NCI-H1105 (cell line): ENCODE data around the gene SRSF12.

Source experiments
- DNase-seq: peaks from one replicate; lab custom pipeline; 2025; lab: John Stamatoyannopoulos, UW

Gene SRSF12

DNA sequence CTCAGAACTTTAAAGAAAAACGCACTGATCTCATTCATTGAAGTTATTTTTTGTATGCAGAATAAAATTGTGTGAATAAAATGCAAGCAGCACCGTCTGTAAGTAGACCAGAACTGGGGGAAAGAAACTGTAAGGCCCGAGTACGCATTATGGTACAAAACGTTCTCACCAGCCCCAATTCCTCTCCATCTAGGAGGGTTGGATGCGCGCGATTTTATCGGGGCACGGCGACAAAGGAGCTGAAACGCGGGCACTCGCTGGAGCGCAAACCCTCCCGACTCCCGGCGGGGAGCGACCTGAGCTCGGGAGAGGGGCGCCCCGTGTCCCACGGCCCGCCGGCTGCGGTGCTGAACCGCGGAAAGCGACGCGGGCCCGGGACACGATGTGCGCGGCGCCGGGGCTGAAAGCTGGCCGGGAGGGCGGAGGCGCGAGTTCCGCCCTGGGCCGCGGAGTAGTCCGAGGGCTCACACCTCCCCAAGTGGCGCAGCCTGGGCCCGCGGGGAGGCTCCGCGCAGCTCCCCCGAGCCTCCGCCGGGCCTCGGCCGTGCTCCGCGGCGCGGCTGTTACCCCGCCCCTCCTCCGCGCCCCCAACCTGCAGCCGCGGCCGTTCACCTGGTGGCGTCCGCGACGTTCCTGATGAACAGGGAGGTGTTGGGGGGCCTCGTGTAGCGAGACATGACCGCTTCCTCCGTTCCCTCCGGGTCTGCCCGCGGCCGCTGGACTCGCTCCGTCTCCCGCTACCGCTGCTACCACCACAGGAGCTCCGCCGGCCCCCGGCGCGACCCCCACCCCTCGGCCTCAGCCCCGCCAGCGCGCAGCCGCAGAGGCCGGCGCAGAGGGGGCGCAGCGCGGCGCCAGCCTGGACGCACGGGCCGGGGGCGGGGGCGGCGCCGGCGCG lies at the start of gene SRSF12:
SRSF12 (minus strand) TSS at position 861 of the 898 bp plus-strand sequence; CDS start at position 677, 184 bp downstream.
- peak; percentile 68 for DNase-seq

DNA sequence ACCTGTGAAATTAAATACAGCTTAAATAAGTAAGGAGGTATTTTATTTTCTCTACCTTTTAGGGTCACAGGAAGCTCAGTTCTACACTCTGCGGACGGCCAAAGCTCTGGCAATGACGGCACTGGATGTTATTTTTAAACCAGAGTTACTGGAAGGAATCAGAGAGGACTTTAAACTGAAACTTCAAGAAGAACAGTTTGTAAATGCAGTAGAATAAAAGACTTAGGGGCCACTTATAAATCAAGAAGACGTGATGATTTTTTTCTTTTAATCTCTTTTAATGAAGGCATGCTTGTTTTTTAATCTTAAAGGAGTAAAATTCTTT lies 44.1 kb upstream of the SRSF12 start:
- no peak for DNase-seq

DNA sequence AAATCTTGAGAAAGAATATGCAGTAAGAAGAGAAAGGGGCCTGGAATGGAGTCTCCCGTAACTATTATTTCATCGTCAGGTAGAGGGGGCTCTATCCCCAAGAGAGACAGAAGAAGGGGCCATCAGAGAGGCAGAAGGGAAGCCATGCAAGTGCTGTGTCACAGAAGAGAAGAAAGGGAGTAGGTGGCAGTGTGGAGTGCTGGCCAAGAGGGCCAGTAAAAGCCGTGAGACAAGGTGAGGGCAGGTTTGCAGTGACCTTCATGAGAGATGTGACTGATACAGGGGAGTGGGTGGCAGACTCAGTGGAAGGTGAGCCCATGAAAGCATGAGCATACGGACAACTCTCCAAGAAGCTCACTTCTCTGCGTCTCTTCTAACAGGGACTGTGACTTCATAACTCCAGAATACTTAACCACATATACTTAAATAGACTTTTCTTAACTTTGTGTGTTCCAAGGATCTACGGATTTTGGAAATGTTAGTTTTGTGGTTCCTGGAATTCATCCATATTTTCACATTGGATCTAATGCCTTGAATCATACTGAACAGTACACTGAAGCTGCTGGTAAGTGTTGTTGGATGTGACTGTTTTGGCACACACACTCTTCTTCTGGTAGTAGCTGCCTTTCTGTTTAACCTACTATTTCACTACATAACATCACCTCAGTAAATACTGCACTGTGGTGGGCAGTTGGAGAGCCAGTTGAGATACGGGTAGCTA lies 43.6 kb upstream of the SRSF12 start:
- DNase-seq: no peak

DNA sequence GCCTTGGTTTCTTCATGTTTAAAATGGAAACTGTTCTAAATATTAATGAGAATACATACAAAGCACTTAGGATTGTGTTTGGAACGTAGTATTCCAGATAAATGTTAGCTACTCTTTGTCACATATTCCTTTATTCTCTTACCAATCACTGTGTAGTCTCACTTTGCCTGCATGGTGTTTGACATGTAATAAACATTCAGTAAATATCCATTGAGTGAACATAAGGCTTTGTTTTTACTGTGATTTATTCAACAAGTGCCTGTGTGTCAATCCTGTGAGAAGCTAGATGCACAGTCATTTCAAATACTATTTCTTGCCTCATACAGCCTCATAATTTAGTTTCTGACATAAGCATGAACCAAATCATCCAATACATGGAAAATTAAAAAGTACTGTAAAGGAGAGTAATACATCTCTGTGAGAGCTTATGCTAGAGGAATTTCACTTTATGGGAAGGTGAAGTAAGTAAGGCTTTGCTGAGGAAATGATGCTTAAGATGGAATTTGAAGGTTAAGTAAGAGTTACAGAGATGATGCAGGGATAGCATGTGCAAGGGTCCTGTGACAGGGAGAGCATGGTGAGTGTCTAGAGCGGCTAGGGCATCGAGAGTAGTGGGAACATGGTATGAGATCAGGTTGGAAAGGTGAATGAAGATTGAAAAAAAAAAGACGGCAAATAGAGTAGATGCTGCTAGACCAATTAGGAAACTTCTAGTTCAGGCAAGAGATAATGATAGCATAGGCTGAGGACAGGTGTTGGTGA lies 42.6 kb upstream of the SRSF12 start:
- DNase-seq: no peak

DNA sequence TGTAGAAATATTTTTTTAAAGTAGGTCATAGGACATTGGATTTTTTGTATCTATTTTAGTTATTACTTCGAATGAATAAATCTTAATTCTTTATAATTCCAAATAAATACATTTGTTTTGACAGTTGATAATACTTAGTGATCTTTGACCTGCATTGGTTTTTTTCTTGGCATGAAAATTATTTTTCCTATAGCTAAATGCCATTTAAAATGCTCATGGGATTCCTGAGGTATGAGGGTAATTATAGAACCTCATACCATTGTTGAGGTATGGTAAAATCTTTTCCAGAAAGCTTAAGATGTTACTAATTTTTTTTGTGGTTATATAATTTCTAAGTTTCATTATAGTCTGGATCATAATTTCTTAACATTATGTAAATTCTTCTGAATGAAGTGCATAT lies 36.3 kb upstream of the SRSF12 start:
- DNase-seq: no peak

DNA sequence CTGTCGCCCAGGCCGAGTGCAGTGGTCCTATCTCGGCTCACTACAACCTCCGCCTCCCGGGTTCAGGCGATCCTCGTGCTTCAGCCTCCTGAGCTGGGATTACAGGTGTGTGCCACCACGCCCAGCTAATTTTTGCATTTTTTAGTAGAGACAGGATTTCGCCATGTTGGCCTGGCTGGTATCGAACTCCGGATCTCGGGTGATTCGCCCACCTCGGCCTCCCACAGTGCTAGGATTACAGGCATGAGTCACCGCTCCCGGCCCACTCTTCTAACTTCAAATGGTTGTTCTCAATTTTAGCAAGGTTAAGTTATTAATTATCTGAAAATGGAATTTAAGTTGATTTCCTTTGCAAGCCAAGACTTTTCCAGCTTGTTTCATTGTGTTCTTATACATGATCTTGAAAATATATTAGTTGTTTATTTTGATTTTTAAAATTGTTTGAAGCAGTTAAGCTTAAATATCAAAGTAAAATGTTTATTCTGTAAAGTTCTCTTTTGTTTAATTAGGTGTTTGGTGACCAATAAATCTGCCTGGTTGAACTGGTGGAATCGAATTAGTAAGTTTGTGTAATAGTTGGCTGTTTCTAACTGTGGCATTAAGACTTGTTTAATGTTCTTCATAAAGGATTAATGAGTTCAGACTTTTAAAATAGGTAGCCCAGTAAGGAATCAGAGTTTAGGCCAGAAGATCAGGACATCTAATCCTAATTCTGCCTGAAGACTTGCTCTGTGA lies 30.3 kb upstream of the SRSF12 start:
- no peak for DNase-seq

DNA sequence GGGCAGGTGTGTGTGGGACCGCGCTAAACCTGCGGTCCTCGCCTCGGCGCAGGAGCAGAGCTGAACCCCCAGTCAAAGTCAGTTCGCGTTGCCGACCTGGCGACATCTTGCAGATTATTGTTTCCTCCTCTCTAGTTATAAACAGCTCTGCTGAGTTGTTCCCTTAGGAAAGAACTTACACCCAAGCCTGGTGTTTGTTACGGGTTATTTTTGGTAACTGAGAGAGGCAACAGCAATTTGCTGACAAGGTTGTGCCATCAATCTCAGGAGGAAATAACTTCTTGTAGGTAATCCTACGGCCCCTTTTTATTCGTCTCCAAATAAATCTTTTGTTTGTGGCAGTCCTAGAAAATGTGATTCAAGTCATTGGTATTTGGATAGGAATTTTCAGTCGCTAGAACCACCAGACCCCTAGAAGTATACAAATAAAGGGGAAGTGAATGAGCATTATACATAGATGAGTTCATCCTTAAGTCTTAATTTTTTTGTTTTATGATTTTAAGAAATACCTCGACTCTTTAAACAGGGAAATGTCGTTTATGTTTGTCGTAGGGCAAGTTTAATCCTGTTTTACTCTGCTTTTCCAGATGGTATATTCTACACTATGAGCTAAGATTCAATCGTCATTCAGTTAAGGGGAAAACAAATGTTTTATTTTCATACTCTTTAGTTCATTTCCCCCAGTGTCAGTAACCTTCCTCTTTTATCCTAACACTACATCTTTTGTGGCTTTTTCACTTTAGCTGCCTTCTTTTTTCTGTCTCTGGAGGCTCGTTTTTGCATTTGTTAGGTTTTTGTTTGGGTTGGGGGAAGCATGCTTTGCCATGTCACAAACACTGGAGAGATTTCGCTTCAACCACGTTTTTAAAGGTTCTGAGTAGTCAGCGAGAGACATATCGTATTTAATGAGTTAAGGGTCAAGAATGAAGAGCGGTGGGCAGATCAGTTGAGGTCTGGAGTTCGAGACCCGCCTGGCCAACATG lies 29.1 kb upstream of the SRSF12 start:
- DNase-seq: no peak

DNA sequence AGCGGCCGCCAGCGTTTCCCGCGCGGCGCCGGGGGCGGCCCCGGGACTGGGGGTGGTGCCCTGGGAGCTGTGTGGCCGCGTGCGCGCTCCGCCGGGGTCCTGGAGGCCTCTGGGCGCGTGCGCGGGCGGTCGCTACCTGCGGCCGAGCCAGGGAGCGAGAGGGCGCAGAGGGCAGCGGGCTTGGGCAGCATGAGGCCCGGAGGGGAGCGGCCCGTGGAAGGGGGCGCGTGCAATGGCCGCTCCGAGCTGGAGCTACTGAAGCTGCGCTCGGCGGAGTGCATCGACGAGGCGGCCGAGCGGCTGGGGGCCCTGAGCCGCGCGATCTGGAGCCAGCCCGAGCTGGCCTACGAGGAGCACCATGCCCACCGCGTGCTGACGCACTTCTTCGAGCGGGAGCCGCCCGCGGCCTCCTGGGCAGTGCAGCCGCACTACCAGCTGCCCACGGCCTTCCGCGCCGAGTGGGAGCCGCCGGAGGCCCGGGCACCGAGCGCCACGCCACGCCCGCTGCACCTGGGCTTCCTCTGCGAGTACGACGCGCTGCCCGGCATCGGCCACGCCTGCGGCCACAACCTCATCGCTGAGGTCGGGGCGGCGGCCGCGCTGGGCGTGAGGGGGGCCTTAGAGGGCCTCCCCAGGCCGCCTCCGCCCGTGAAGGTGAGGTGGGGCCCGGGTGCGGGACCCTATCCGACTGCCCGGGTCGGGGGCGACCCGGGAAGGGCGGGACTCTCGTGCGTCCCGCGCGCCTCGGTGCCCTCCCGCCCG lies 28.3 kb upstream of the SRSF12 start, which contains the start of gene PM20D2:
PM20D2 (plus strand) TSS at position 100 of the 762 bp plus-strand sequence; CDS start at position 190, 90 bp downstream.
- DNase-seq: peak; percentile 79

DNA sequence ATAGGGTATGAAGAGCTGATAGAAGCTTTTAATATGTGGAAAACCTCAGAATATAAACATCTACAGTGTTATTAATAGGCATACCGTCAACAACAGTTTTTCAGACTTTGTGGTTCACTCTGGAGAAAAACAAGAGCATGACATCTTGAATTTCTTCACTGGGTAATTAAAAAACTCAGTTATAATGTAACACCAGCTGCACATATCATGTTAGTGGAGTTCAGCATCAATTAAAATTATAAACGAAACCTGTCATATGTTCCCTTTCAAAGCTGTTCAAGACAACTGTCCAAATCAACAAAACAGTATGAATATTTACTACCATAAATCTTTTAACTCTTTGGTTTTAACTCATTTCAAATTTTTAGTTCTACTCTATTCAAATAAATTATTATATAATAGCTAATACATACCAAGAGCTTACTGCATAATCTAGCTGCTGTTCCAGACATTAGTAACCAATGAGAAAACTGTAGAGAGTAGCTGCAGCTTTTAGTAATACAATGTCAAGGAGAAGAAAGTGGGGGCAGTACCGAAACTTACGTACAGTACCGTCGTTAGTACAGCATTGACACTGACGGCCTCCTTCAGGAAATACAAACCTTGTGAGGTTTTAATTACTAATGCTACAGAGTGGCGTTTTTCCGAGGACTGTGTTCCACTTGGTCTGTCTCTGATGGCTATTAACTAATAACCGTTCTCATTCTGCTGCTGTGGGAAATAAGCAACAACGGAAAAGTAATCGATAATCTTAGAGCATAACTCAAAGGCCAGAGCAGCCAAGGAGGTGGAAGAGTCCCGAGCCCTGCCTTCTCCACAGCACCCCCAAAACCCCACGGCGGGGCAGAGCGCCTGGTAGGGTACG lies 27.5 kb upstream of the SRSF12 start:
- peak; percentile 47 for DNase-seq

DNA sequence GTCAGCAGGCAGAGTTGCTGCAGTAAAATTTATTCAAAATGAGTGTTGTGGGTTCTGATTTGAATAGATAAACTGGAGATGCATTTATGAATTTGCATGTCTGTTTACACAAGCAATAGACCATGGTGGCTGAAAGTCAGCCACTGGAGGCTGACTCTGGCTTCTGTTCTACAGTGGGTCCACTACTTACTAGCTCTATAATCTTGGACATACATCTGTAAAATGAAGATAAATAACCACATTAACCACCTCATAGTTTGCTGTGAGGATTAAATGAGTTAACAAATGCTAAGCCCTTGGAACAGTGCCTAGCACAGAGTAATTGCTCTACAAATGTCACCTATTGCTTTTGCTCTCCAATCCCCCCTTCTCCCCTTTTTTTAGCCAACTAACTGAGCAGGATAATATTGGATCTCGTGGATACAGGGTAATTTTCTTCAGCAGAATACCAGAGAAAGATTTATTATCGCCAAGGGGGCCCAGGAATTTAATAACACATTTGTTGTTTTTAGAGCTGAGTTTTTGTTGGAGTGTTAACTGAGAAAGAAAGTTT lies 26.6 kb upstream of the SRSF12 start:
- no peak for DNase-seq

DNA sequence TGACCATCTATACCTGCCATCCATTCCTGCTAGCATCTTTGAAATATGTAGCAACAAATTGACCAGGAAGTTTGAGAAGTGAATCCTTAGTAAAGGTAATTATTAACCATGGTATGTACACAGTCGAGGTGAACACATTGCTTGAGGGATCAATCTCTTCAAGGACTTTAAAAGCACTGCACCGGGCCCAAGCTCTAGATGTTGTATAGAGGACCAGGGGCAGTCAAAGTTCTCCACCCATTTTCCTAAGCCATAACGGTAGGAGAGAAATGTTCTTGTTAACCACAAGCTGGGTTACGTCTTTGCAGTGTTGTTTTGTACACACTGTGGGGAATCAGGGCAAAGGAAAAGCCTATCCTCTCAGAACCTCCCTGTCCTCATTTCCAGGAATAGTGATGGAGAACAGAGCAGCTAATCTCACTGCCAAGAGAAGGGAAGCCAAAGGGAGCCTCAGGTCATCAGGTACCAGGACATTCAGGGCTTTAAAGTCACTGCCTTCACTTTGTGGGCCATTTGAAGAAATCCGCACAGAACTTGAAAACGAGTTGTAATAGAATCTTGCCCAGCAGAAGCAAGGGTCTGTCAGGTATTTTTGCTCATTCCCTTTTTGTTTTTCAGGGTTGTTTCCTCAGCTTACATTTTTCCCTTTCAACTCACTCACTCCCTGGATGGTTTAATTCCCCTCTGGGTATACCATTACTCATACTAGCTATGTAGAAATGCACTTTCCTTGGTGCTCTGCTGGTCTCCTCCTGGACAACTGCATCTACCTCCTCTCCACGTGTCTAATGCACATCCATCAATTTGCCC lies 22.7 kb upstream of the SRSF12 start:
- DNase-seq: no peak

DNA sequence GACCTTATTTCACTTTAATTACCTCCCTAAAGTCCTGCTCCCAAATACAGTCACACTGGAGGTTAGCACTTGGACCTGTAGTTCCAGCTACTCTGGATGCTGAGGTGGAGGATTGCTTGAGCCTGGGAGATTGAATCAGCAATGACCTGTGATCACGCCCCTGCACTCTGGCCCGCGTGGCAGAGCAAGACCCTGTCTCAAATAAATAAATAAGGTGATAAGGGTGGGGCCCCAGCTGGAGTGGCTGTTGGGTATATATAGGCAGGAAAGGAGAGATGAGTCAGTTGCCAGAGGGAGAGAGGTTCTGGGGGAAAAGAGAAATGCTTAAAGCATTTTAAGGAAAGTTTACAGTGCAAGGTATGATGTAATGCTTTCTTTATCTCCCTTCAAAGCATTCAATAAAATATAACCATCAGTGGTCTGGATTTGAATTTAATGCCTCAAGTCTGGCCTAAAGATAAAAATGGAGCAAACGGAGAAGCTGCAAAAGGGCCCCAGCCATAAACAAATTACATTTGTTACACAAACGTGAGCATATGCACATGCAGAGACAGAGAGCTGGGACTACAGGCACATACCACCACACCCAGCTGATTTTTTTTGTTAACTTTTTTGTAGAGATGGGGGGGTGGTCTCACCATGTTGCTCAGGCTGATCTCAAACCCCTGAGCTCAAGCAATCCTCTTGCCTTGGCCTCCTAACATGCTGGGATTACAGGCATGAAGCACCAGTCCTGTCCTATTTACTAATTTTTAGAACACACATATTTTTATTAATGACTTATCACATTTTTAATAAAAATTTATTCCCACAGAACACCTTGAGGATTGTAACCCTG lies 21.9 kb upstream of the SRSF12 start:
- no peak for DNase-seq

DNA sequence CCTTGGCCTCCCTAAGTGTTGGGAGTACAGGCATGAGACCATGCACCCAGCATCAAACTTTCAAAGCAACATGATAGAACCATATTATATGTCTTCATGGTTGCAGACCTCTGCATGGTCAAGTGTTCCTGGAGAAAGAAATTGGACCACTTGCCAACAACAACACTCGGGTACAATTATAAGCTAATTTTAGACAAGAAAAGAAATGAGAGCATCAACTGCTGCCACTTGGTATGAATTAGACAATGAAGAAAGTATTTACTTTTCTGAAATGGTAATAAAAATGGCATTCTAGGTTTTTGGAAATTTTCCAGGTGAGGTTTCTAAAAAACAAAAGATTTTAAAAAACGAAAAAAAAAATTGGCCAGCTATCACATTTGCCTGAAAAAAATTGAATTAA lies 20.3 kb upstream of the SRSF12 start:
- DNase-seq: peak; percentile 40

DNA sequence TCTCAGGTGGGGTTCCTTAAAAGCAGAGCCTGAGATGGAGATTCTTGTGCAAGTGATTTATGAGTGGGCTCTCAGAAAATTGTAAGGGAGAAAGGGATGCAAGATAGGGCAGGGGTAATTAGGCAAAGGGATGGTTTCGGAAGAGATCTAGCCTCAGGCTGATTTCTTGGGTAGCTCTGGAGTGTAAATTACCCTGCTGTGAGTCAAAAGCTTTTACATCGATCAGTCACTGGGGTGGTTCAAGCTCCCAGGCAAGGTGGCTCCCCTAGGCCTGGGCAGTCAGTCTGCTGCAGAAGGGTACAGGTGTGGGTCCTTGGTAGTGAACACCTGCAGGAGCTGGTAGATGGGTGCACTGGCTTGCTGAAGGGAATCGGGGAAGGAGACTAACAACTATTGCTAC lies 16.9 kb upstream of the SRSF12 start:
- DNase-seq: no peak

DNA sequence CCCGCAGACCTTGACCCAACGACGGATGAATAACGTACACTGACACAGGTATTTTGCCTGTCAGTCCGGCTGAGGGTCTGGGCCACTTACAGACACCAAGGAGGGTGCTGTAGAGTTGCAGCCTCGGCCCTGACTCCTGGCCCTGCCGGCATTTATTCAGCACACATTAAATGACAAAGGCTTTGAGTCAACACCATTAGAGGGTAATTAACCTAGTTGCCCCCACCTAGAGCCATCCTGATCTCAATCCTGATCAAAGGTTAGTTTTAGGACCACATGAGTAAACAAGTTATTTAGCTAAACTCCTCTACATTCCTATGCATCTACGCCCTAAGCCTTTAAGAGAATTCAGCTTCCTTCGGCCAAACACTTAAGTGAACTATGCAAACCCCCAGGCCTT lies 16.1 kb upstream of the SRSF12 start:
- DNase-seq: no peak

DNA sequence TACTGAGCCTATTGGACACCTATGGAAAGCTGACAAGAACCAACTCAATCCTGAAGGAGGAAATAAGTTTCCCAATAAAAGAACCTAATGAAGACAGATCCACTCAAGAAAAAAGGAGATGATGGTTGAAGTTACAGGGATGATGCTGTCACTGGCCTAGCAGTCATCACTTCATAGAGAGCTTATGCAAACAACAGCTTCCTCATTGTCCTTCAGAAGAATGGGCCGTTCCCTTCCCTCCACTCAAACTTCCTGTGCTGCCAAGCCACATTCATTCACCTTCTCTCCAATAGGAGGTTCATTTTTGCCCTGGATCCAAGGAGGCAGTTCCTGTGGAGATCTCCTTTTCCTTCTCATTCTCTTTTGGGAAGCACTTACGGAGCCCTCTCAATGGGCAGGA lies 14.2 kb upstream of the SRSF12 start:
- no peak for DNase-seq

DNA sequence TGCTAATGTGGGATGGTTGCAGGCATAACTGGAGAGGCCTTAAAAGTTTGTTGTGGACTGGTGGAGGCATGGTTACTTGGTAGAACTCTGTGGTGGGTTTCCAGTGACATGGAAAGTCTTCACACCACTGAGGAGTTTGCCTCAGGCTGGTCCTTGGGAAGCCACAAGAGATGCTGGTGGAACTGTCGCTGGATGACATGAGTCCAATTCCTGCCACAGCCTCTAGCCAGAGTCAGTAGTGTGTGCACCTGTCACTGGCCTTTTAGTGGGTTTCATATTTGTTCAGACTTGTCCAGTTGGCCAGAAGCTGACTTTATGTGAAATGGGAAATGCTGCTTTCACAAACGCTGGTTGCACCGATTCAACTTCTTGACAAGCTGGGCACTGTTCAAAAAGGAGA lies 13.7 kb upstream of the SRSF12 start:
- DNase-seq: no peak
